Epithelial cell of proximal tubule (primary cell): ENCODE results near the gene CFAP299. TPM values are rescaled to one million over a fixed set of nuclear protein-coding genes. Genes with fewer than 3 reads are reported as not detected.

Source experiments
- DNase-seq: peaks from one replicate; pipeline ENCODE4 v3.0.0-alpha.2; 2011; ENCODE audit warnings: low read depth
- H3K4me3 ChIP-seq: 2 replicates; pipeline ENCODE4 v1.5.1; 2011; ENCODE audit warnings: low read depth, mild to moderate bottlenecking, low read length
- CTCF ChIP-seq: conservative IDR thresholded peaks from 2 replicates; pipeline ENCODE4 v1.5.1; 2012; ENCODE audit warnings: low read depth, mild to moderate bottlenecking, low read length
- total RNA-seq: library from RNA; depleted of rRNA; stranded (reverse); fragments of >200 nt; gene quantifications from 2 replicates; pipeline ENCODE4 v1.2.3, GENCODE V29; 2015

The CFAP299 gene
- total RNA-seq, 1 donor from 2014 or later = not detected

GRCh38 chr4:80874979-80875378, 539.4 kb downstream of the CFAP299 start:
- H3K4me3 ChIP-seq = no peak overlapping the region
- DNase-seq = no peak
- TF ChIP-seq CTCF = no peak

- no peak for DNase-seq
- no peak overlapping the region for H3K4me3 ChIP-seq
- TF ChIP-seq CTCF = no peak
Observed at GRCh38 chr4:80875642-80876041, 540.1 kb downstream of the CFAP299 start.

GRCh38 chr4:80876810-80877209, 541.3 kb downstream of the CFAP299 start:
- no peak for TF ChIP-seq CTCF
- no peak overlapping the region for H3K4me3 ChIP-seq
- no peak for DNase-seq

- no peak for DNase-seq
- H3K4me3 ChIP-seq = no peak overlapping the region
- no peak for TF ChIP-seq CTCF
Observed at GRCh38 chr4:80878218-80878617, 542.7 kb downstream of the CFAP299 start.

GRCh38 chr4:80897537-80898303, 562.2 kb downstream of the CFAP299 start:
- no peak overlapping the region for H3K4me3 ChIP-seq
- no peak for DNase-seq
- no peak for TF ChIP-seq CTCF

GRCh38 chr4:80900908-80901307, 565.4 kb downstream of the CFAP299 start:
- H3K4me3 ChIP-seq = no peak overlapping the region
- no peak for TF ChIP-seq CTCF
- DNase-seq = no peak

GRCh38 chr4:80903020-80903419, 567.5 kb downstream of the CFAP299 start:
- no peak for DNase-seq
- TF ChIP-seq CTCF = no peak
- H3K4me3 ChIP-seq = no peak overlapping the region
